GM21515 (cell line): ENCODE measurements around the gene FBXO48.
A peak's percentile ranks its signal among the peaks of the same experiment; 100 is the strongest.
"Not testable (repeated sequence)": the region's sequence is repeated elsewhere in the genome, so short reads cannot be mapped to it uniquely, and the experiment has no call there.

Experiments
- ATAC-seq: cut with Tn5 transposase; IDR thresholded peaks from one replicate; pipeline ENCODE4 v1.9.1; 2021; ENCODE audit not compliant: unreplicated experiment

FBXO48 gene, protein sequence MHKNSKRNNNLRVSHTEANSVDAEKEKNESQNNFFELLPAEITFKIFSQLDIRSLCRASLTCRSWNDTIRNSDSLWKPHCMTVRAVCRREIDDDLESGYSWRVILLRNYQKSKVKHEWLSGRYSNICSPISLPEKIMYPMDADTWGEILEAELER

DNA sequence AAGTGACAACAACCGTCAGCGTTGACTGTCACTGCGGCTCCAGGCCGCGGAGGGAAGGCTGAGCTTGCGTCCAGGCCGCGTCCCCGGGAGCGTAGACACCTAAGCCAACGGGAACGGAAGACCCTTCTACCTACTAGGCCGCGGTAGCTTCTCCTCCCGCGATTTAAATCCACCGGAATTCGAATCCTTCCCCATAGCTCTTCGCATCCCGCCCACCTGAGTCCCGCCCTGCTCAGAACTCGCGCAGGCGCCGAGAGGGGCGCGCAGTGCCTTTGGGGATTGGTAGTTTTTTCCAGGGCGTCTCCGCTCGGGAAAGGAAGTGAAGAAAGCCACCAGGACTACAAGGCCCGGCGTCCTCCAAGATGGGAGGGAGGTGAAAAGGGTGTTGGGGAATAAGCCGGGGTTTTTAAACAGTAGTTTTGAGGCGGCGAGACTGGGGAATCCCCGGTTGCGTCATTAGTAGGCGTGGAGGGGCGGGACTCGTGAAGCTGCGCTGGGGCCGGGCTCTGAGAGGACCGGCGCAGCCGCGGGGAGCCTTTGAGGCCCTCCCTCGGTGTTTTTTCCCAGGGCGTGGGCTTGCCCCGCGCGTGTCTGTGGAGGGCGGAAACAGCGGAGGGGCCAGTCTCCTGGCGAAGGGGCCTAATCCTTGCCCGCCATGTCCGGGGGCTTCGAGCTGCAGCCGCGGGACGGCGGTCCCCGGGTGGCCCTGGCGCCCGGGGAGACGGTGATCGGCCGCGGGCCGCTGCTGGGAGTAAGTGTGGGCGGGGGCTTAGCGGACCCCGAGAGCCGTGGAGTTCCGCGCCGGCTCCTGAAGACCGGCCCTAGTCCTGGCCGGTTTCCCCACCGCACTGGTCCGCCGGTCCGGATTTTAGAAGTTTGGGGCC lies at the start of gene FBXO48, which contains the start of gene APLF:
Gene FBXO48 (minus strand): TSS at position 218 of the 884 bp plus-strand sequence. CDS start 2,149 bp downstream, outside the sequence.
Gene APLF (plus strand): TSS at position 509 of the 884 bp plus-strand sequence. CDS start 147 bp downstream, at position 656.
- ATAC-seq = peak; percentile 92

DNA sequence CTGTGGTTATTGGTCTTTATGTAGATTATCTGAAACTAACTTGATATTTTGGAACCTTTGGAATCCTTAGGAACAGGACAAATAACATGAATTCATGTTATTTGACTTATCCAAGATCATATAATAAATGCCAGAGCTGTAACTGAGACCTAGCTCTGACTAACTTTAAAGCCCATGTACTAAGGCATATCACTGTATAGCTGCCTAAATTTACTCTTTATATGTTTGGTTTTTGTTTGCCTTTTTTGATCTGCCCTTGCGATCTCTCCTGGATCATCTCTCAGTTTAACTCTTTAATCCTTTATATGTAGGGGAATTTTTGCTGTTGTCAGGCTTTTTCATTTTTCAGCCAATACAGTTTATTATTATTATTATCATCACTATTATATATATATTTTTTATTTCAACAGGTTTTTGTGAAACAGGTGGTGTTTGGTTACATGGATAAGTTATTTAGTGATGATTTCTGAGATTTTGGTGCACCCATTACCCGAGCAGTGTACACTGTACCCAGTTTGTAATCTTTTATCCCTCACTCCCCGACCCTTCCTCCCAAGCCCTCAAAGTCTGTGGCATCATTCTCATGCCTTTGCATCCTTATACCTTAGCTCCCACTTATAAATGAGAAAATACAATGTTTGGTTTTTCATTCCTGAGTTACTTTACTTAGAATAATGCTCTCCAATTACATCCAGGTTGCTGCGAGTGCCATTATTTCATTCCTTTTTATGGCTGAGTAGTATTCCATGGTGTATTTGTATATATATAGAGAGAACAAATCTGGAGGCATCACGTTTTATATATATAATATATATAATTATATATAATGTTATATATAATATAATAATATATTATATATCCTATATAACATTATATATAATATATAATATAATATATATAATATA lies 49.2 kb upstream of the FBXO48 start:
- ATAC-seq = no peak

DNA sequence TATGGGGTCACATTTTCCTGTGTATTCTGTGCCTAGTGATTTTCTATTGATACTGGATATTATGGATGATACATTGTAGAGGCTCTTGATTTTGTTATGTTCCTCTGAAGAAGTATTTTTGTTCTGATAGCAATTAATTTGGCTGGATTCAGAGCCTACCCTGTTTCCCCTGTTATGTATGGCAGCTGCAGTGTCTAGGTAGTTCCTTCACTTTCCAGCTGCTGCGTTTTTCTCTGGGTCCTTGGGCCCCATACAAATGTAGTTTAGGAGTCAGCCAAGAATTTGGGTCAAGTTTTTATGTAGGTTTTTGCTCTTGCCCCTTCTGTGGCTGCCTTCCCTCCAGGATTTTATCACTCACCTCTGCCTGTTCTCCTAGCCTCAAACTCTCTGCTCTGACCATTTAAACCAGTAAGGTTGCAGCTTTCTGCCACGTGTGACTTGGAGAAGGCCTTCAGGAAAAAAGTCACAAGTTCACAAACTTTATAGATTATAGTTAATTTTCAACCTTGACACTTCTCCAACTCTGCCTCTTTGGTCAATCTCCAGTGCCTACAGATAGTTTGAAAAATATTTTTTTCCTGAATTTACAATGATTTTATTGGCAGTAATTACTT lies 47.3 kb upstream of the FBXO48 start:
- ATAC-seq = no peak

DNA sequence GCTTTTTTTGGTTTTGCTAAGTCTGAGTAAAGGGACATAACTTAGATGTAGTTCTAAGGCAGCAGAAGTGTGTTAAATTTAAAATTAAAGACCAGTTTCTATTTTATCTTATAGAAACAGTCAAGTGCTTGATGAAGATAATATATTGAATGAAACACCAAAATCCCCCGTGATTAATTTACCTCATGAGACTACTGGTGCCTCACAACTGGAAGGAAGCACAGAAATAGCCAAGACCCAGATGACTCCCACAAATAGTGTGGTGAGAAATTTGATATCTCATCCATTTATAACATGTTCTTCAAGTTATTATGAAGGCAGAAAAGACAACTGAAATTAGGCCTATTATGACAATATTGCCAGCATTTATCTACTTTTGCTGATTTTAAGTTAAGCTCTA lies 45.9 kb upstream of the FBXO48 start:
- no peak for ATAC-seq

DNA sequence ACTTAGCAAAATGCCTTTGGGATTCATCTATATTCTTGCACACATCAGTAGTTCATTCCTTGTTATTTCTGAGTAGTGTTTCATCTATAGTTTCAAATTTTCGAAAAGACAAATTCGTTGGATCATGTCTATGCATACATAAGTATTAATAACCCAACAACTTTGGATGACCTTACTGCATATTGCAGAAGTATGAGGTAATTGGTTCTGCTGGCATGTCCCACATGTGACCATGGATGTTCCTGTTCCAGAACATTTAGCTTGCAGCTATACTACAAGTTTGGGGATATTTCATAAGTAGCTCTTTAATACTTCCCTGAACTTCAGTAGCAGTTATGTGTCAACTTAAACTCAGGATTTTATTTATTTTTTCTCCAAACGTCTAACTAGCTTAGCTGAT lies 45.2 kb upstream of the FBXO48 start:
- ATAC-seq = no peak

DNA sequence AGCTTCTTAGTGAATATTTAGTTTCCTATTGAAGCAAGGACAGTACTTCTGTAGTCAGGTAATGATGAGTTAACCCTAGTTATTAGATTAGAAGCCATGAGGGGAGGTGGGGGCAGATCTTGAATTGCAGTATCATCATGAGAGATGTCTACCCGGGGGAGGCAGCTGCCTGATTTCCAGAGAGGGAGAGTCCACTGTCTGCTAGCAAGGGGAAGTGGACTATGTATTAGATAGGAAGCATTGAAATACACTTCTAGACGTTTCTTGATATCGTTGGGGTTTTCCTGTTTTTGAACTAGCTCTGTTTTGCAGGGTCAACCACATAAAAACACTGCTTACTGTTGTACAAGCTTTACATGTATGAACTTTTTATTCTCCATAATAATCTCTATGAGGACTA lies 39.1 kb upstream of the FBXO48 start:
- no peak for ATAC-seq

DNA sequence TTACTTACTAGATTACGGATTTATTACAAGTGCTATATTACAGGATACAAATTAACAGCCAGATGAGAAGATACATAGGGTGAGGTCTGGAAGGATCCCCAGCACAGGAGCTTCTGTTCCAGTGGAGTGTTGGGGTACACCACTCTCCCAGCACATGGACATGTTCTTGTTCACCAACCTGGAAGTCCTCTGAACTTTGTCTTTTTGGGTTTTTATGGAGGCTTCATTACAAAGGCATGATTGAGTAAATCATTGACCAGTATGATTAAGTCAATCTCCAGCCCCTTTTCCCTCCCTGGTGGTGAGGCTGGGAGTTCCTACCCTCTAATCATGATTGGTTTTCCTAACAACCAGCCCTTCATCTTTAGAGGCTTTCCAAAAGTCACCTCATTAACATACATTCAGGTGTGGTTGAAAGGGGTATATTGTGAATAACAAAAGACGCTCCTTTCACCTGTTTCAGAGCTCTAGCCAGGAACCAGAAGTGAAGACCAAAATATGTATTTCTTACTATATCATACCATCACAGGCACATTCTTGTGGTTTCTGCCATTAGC lies 38.6 kb upstream of the FBXO48 start:
- ATAC-seq = no peak

DNA sequence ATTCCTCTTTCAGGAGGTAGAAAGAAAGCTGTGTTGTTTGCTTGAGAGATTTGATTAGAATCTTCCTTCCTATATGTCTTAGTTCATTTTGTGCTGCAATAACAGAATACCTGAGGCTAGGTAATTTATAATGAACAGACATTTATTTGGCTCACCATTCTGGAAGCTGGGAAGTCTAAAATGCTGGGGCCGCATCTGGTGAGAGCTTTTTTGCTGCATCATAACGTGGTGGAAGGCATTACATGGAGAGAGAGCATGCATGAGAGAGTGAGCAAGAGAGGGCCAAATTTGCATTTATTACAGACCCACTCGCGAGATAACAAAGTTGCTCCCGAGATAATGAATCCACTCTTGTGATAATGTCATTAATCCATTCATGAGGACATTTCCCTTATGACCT lies 34.7 kb upstream of the FBXO48 start:
- ATAC-seq = no peak

DNA sequence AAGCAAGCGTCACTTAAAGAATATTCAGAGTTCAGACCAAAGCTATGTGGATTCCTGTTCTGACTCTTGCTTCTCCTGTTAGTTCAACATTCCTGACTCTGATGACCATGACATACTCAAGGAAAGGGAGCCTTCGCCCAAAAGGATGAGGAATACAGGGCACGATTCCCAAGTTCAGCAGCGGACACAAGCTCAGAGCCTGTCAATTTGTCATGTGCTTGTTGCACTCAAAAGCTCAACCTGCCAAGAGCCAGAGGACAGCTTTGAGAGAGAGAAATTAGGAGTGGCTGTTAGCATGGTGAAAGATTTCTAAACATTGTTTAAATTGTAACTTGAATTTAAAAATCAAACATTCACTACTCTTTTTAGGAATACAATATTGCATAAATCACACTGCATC lies 33.6 kb upstream of the FBXO48 start:
- no peak for ATAC-seq

DNA sequence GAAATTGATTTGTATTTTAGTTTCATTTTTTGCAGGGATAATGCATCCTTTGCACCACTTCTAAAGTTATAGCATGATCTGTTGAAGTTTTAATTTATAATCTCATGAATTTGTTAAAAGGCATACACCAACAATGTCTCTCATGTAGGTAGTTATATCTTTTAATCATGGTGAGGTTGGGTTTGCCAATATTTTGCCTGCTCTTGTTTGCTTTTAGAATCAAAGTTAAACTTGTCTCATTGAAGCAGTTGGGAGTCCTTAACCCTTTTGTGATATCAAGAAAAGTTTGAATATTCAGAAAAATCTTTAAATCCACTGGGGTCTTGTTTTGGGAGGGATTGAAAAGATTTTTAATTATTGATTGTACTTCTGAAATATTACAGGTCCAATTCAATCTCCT lies 32.0 kb upstream of the FBXO48 start:
- no peak for ATAC-seq

DNA sequence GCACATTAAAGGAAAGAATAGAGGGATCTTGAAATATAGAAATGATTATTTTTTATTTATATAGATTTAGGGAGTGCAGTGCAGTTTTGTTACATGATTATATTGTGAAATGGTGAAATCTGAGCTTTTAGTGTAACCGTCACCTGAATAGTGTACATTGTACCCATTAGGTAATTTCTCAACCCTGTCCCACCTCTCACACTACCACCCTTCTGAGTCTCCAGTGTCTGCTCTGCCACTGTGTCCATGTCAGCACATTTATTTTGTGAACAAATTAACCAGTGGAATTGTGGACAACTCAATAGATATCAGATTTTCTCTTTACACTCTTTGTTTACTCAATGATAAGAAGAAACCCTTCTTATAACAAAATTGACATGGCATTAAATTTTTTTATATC lies 24.5 kb upstream of the FBXO48 start:
- no peak for ATAC-seq

DNA sequence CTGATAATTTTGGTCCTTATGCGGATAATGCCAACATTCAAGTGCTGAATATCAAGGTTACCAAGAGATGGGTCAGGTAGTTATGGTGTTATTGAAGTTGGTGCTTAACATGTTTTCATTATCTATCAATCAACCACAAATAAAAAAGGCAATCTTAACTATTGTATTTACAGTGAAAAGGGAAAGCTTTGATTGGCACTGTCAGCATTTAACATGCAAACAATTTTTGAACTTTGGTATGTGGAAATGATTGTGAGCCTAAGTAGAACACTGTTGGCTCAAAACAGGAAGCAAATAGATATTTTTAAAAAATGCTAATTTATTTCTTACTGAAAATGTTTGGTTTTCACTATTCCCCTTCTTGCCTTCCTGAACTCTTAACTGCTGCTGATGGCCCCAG lies 22.2 kb upstream of the FBXO48 start:
- no peak for ATAC-seq

DNA sequence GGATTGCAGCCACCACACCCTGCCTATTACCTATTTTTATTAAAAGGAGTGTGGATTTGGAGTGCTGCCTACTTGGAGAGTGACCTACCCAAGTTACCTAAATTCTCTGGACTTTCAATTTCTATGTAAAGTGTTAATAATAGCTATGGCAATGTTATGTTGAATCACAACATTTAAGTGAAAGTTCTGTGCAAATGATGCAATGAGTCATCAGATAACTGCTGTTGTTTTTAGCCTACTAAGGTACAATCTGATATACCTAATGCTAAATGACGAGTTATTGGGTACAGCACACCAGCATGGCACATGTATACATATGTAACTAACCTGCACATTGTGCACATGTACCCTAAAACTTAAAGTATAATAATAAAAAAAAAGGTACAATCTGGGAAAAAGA lies 21.5 kb upstream of the FBXO48 start:
- ATAC-seq = not testable (repeated sequence)

DNA sequence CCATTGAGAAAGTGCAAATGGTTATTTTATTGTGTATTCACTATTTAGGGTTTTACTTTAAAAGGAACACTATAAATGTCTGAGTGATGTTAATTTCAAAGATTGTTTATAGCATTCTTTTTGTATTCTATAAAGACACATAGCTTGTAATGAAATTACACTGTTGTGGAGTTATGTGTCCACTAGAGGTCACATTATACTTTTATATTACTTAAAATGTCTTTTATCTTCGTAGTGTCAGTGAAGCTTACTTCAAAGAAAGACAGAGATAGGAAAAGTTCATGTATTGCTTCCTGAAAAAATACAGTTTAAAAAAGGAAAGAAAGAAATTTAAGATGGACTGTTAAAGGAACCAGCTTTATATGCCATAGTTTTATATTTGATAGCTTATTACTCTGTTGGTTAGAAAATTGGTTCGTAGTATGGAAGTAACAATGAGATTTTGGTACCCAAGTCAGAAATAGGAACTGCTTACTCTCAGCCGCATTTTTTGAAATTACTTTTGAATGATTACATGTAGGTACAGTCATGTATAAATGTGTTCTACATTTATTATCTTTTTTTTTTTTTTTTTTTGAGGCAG lies 20.8 kb upstream of the FBXO48 start:
- no peak for ATAC-seq

DNA sequence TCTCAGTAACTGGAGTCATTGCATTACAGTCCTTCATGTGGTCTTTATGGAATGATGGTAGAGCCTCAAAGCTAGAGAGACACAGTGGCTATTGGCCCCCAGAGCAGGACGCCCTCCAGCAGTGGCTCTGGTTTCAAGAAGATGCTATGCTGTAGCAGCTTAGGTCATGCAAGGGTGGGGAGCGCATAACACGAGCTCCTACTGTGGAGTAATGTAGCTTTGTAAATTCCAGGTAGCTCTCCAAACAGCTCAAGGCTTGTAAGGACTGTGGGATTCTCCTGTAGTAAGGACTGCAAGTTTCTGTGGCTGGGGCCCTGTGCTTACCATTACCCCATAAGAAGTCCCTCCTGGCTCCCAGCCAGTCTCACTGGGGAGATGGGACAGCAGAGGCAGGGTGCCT lies 15.9 kb upstream of the FBXO48 start:
- ATAC-seq = no peak

DNA sequence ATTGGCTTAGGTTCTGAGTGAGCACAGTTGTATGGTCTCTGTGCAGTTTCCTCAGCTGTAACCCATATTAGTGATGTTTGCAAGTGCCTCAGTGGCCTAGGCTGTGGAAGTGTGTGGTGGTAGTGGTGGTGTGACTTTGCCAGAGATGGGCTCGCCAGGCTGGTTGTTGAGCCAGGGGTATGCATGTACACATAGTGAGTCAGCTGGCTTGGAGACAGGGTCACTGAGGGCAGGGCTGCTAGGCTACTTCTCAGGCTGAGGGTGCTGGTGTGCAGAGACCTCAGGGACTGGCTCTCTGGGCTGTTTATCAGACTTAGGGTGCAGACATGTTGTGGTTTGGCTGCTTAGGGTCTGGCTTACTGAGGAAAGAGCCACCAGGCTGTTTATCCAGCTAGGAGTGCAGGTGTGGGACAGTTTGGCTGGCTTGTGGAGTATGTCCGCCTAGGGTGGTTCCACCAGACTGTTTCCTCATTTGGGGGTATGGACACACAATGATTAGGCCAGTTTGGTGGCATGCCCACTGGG lies 15.3 kb upstream of the FBXO48 start:
- no peak for ATAC-seq

DNA sequence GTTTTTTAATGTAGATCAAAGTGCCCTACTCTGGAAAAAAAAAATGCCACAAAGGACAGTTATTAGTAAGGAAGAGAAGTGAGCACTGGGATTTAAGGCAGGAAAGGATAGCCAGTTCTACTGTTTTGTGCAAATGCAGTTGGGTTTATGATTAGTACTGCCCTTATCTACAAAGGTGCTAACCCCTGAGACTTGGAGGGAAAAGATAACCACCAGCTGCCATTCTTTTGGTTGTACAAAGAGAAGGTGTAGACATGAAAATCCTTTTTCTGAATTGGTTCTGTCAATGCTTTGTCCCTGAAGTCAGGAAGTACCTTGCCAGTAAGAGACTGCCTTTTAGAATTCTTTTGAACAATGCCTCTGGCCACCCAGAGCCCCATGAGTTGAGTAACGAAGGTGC lies 11.6 kb upstream of the FBXO48 start:
- no peak for ATAC-seq

DNA sequence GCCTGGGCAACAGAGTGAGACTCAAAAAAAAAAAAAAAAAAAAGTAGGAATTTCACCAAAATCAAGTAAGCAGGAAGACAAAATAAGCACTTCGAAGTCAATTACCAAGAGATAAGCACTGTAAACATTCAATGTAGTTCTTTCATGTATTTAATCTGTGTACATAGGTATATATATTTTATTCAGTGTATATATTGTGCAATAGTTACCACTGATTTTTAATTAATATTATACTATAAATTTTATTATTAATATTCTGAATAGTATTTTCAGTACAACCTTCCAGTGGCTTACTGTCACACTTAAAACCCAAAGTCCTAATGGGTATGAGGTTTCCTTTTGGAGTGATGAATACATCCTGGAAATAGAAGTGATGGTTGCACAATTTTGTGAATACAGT lies 9.4 kb upstream of the FBXO48 start:
- ATAC-seq = no peak

DNA sequence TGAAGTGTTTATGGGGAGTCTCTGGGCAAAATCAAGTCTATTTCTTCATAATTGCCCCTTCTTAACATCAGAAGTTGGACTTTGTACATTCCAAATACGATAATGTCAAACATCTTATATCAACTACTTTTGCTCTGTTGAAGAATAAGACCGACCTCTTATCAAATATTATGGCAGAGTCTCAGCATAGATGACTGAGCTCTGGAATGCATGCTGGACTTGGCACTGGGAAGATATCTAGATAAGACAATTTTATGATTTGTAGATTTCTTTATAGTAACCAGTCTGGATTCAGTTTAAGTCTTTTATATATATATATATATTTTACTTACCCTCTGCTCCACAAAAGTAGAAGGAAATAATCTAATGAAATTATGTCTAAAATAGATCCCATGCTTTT lies 8.5 kb upstream of the FBXO48 start:
- ATAC-seq = no peak

DNA sequence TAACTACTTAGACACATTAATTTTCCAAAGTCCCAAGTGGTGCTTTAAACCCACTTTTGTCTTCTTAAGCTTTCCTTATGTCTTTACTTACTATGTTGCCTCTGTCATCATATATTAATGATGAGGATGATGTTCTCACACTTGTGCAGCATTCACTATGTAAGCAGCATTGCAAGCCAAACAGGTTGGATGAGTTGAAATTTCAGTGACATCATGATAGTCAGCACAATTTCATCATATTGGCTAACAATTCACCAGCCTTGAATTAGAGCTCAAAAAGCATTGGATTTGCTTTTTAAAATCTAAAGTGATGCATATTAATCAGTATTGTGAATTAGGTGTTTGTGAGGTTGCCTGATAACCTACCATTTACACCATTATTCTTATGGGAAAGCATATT lies 8.0 kb upstream of the FBXO48 start:
- no peak for ATAC-seq
